ENCODE data around the gene TMEM144.
A peak's percentile ranks its signal among the peaks of the same experiment; 100 is the strongest.
"Not testable (repeated sequence)": the region's sequence is repeated elsewhere in the genome, so short reads cannot be mapped to it uniquely, and the experiment has no call there.

TMEM144 gene

DNA sequence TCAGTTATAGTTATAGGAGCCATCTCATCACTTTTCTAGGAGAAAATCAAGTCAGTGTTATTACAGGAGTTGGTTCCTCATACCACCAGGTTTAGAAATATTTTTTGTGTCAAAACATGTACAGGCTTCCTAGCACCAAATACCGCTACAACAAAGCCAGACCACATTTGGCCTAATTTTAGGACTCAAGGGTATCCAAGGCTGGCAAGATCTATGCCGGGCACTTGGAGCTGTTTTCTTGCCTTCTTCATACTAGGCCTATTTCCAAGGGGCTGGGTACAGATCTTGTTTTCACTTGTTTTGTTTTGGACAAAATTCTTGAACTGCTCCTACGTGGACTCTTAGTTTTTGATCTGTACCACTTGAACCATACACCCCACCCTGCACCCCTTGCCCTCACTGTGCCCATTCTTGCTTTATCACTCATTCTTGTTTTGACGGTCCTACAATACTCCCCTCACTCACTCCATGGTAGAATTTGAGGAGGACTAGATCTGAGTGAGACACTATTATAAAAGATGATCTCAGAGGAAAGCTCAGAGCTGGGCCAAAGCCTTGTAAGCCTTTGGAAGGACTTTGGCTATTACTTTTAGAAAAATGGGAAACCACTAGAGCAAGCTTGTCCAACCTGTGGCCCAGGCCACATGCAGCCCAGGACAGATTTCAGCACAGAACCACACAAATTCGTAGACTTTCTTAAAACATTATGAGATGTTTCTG lies 17.7 kb upstream of the TMEM144 start:
- DNase-seq = no peak

DNA sequence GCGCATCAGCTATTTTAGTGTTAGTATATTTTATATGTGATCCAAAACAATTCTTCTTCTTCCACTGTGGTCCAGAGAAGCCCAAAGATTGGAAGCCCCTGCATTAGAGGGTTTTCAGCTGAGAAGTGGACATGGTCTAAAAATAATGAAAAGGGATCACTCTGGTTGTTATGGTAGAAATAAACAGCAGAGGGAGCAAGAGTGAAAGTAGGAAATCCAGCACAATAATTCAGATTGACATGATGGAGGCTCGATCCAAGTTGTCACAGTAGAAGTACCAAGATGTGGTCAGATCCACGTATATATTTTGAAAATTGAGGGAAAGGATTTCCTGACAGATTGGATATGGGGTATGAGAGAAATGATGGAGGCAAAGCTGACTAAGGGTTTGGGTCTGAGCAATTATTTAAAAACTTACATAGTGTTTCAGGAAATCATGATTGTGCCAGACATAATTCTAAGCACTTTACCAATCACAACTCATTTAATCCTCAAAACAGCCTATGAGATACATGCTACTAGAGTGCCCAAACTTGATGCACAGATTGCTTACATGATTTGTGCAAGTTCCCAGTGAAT lies 17.0 kb upstream of the TMEM144 start:
- peak; percentile 32 to 78 (median 56) for DNase-seq

DNA sequence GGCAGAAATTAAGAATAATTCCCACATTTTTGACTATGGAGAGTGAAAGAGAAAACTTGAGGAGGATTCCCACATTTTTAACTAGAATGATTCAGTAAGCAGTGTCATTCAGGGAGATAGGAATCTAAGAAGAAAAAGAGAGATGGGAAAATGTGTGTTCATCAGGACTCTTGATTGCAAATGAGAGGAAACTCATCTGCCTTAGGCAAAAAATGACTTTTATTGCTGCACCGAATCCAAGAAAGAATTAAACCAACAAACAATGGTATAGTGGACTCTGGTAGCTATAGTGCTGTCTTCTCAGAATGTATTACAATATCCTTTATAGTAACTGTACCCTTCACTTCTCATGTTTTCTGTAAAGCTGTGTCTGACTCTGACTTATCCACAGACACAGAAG lies 15.0 kb upstream of the TMEM144 start:
- DNase-seq = no peak

DNA sequence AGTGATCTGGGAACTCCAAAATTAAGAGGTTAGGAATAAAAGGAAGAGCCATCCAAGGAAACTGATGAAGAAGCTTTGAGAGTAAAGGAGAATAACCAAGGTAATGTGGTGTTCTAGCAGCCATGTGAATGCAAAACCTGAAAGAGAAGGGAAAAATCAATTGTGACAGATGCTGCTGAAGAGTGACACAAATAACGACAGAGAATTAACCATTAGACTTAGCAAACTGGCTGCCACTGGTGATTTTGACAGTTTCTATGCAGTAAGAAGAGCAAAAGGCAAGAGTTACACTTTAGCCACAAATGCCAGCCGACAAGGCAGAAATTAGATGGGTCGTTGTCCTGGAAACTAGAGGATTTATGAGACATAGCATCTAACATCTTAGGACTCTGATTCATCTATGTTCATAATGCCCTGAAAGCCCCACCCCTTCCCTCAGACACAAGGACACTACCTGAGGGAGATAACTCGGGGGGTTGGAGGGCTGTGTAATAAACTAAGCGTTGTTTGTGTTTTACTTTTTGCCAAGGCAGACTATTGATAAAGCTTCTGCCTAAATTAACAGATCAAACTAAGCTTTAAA lies 13.0 kb upstream of the TMEM144 start:
- DNase-seq = no peak

DNA sequence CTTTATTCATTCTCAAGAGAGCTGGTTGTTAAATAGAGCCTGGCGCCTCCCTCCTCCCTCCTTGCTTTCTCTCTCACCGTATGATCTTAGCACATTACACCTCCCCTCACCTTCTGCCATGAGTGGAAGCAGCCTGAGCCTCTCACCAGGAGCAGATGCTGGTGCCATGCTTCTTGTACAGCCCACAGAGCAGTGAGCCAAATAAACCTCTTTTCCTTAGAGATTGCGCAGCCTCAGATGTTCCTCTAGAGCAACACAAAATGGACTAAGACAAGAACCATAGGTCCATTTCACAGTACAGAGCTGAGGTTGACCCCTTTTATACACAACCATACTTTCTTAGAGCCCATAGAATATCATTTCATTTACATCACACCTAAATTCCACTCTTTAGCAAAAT lies 10.1 kb upstream of the TMEM144 start:
- no peak for DNase-seq

DNA sequence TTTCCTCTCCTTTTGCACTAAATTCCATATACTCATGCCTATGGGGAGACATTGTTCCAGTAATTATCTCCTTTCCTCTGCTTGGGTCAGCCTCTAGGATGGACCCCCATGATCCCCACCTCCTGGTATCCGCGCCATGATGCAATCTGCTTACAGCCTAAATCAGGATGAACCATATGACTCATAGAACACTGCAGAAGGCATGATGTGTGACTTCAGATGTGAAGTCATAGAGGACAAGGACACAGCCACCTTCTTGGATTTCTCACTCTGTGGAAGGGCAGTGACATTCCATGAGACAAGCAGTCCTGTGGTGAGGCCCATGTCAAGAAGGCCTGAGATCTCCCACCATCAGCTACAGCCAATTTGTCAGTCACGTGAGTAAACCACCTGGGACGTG lies 9.0 kb upstream of the TMEM144 start:
- peak; percentile 23 to 67 (median 44) for DNase-seq

DNA sequence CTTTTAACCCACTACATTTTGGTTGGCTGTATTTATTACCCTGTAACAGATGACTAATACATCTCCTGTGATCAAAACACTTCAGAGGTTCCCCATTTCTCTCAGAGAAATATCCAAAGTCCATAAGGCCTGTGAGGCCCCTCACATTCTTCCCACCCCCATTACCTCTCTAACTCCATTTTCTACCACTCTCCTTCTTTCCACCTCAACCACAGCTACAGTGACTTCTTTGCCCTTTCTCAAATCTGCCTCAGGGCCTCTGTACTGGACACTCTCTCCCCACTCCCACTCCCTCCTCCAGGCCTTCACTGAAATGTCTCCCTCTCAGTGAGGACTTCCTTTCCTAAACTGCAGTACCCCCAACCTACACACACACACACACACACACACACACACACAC lies 8.4 kb upstream of the TMEM144 start:
- peak; percentile 44 to 71 (median 66) for DNase-seq

DNA sequence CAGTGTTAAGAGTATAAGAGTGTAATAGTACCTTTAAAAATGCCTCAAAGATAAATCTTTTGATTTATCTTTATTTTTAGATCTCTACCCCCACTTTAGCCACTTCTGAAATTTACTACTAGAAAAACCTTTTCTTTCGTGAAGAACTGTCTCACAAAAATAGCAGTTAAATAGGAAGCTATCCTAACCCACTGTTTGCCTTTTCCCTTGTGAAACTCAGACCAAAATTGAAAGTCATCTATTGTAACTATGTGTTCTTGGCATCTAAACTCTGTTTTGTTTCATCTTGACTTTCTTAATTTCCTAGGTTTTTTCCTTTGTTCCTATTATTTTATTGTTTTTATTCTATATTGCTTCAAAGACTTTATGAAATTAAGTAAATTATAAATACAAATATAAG lies 7.8 kb upstream of the TMEM144 start:
- peak in 2 of 4 experiments; percentile 32 to 57 for DNase-seq

DNA sequence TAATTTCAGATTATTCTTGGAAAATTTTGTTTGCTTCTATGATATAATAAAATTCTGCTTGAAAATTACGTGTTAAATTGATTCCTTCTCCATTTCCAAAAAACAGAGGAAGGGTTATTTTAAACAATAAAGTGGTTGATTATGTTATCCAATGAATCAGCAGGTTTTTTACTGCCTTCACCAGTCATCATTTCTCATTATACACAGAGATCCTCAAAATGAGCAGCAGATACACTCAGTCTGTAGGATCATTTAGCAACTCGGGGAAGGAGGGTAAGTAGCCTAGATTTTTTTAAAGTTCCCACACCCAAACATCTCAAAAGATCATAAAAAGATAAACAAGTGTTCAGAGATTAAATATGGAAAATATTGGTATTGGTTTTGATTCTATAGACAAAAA lies 6.8 kb upstream of the TMEM144 start:
- DNase-seq = peak in 2 of 4 experiments; percentile 55 to 58

DNA sequence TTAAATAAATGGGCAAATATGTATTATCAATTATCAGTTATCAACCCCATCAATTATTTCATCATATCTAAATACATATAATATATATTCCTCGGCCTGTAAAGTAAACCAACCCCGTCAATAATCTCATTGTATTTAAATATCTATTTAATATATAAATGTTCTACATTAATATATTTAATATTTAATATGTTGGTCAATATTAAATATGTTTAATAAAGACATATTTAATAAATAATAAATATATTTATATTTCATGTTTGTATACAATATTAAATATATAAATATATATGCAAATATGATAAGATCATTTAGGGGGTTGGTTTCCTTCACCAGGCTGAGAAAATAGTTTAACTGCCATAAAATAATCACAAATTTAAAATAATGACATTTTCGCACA lies 6.4 kb upstream of the TMEM144 start:
- DNase-seq = no peak

DNA sequence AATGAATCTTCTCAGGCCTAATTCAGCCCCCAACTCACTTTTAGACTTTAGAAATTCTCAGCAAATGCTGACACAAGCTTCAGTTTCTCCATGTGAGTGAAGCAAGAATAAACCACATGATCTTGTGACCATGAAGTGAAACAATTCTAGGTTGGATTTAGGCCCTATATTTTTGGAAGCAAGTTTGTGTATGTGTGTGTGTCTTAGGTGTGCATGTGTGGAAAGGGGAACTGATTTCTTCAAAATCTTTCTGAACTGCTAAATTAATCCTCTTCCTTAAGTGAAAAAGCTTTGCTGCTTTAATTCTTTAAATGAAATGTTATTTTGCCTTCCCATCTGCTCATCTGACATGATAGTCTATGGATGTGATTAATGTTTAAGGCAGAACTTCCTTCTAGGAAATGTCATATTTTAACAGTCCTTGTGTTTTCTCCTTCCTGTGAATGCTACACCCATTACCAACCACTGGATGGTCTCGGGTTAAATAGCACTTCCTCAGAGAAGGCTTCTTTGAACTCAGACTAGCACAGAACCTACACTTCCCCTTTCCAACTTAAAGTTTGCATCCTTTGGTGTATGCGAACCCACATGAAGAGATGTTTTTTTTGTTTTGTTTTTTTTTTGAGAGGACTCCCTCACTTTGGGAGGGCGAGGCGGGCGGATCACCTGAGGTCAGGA lies 1.2 kb upstream of the TMEM144 start:
- DNase-seq = peak; percentile 77 to 94 (median 84)

DNA sequence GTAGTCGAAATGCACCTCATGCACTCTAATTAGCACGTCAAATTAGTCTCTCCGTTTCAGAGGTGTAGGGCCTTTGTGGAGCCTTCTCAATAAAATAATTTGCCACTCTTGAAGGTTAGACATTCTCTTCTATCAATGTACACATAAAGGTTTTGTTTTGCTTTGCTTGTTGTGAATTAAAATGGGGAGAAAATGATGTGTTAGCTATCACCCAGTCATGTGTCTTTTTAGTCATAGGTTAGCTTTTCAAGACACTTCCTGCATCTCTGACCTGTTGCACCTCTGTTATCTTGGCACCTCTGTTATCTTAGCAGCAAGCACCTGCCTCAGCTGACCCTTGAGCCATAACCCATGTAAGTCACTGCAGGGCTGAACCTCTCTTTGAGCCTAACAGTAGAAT lies 936 bp downstream of the TMEM144 start:
- peak in 2 of 4 experiments; percentile 43 to 52 for DNase-seq

DNA sequence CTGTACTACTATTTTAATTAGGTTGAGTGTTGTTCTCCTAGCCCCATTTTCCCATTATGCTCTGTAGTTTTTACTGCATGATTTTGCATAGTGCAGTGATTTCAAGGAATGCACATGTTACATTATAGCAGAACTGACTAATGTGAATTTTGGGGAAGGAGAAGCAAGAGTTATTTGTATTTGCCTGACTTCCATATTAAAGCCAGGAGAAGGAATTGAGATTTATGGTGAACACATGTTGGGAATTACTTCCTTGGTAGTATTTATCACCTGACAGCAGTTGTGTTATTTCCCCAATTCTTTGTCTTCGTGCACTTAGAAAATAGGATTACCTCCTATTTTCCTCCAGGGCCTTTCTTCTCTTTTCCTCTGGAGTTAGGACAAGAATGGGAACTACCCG lies 3.2 kb downstream of the TMEM144 start:
- DNase-seq = peak in 2 of 4 experiments; percentile 54 to 64

DNA sequence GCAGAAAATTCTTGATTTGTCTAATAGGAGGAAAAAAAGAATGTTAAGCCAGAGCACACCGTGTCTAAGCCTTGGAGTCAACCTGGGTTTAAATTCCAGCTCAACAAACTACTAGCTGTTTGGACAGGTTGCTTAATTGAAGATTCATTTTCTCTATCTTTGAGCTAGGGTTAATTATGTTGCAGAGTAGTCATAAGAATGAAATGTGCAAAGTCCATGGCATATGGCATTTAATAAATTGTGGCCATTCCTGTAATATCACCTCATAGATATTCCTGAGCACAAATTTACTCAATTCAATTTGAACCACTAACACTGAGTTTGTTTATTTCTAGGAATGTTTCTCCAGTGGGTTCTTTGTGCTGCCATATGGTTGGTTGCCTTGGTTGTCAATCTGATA lies 4.6 kb downstream of the TMEM144 start:
- no peak for DNase-seq

DNA sequence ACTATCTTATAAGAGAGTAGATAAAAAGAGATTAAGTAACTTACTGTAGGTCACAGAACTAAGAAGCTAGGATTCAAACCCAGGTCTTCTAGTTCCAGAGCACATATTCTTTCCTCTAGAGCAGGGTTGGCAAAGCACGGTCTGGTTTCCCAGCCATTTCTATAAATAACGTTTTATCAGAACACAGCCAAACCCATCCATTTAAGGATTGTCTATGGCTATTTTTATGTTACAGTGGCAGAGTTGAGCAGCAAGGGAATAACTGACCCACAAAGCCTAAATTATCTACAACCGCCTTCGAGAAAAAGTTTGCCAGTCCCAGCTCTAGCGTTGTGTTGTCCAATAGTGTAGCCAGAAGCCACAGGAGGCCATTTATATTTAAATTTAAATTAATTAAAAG lies 7.5 kb downstream of the TMEM144 start:
- no peak for DNase-seq

DNA sequence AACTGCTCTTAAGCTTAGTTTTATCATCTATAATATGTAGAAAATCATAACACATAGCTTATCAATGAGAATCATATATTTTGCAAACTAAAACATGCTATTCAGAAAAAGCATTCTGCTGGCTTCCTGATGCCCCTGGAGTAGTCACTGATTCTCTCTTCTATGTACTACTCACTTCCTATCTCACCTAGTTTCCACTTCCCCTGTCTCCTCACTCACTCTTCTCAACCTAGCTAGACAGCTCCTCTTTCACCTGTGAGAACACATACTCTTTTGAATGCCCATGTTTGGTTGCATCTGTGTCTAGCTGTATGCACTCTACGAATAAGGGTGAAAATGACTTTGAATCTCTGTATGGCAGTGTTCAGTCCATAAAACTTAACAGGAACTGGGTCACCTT lies 9.3 kb downstream of the TMEM144 start:
- DNase-seq = no peak

DNA sequence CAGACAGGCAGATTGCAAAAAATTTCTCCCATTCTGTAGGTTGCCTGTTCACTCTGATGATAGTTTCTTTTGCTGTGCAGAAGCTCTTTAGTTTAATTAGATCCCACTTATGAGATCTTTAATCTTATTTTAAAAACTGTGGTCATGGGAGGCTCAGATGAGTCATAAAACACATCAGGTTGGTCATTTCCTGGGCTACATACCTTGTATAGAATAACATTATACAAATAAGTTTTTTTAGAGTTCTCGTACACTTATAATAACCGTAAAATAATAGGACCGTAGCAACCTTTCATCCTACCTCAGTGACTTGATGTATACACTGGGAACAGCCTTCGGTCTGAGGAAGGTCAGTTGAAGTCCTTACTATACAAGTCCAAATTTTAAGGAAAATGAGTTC lies 14.0 kb downstream of the TMEM144 start:
- not testable (repeated sequence) for DNase-seq

DNA sequence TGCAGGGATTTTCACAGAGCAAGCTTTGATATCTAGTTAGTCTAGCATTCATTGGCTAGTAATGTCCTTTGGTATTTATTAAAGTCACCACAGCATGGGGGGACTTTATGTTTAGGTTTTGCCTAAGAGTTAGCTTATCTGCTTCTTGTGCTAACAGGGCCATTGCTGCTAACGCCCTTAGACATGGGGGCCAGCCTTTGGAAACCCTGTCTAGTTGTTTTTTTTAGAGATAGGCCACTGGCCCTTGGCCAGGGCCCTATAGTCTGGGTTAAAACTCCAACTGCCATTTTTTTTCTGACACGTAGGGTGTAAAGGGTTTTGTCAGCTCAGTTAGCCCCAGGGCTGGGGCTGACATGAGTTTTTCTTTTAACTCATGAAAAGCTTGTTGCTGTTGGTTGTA lies 14.7 kb downstream of the TMEM144 start:
- DNase-seq = not testable (repeated sequence)

DNA sequence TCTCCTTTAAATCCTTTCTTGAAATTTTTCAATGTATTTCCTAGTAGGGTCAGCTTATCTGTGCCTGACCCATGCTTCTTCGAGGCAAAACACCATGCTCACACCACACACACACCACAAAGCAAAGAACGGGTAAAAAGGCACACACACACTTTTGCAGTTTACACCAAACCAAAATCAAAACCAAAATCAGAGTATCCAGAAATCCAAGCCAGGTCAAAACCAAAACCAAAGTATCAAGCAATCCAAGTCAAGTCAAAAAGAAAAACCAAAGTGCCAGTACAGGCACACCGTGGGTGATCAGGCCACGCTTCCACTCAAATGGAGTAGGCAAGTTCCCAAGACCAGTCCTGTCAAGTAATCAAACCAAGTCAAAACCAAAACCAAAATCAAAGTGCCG lies 17.6 kb downstream of the TMEM144 start:
- DNase-seq = not testable (repeated sequence)

DNA sequence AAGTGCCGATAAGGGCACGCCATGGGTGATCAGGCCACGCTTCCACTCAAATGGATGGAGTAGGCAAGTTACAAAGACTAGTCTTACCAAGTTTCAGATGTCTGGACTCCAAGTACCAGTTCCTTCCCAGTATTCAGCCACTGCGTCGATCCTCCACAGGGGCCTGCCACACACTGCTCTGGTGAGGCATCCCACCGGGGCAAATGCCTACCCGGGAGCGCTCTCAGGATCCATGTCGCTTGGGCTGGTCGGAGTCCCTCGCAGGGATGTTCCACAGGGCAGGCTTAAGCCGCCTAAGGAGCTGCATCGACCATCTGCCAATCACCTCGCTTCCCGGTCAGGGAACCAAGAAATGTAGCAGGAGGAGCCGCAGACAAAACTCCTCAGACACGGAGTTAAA lies 18.1 kb downstream of the TMEM144 start:
- not testable (repeated sequence) for DNase-seq

DNA sequence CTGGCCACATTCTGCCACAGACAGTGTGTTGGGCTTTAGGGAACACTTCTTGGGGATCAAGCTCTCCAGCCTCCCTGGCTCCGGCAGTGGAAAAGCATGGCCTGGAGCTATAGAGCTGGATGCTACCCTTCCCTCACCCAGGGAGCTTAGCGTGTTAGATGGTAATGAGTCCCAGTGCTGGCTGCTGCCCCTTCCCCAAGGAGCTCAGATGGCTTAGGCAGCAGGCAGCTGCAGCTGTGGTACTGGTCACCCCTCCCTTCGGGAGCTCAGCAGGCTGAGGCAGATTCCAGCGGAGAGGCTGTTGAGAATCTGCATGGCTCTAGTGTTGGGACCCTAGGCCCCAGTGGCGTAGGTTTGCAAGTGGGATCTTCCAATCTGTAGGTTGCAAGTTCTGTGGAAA lies 19.5 kb downstream of the TMEM144 start:
- no peak for DNase-seq

DNA sequence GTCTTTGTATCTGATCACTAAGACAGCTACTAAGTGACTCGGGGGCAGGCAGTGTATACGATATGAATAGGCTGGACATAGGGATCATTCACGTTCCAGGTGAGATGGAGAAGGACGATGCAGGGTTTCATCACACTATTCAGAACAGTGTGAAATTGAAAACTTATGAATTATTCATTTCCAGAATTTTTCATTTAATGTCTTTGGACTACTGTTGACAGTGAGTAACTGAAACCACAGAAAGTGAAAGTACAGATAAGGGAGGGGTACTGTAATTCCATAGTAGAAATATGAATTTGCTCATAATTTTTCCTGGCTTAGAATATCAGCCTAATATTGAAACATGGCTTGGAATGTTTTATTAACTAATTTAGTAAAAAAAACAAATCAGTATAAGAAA lies 24.4 kb downstream of the TMEM144 start:
- DNase-seq = no peak

DNA sequence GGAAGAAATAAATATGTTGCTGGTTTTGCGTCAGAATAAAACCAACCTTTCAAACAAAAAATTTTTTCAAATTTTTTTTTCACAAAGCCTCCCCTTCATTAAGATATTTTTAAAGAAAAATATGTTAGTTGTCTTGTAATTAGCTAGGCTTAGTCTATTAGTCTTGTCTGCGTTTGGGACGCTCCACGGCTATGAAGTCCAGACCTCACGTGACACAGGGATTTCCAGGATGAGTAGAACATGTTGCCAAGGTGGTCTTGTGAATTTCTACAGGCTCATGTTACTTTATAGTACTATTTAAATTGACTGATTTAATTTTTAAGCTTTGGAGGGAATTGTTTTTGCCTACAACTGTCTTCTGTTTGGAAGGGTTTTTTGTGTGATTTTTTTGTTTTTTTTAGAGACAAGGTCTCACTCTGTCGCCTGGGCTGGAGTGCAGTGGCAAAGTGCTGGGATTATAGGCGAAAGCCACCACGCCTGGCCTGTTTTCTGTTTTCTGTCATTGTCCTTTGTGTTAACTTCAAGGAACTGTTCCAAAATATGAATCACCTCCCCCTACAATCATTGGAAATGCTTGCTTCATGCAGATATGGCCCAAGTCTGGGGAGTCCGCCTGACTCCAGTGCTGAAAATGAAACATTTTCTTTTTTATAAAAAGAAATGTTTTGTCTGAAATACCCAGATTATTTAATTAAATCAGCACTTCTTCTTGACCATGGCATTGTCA lies 26.2 kb downstream of the TMEM144 start:
- no peak for DNase-seq
